ENCODE results near the gene ADAMTS12.

ADAMTS12 gene

GRCh38 chr5:33753704-33754103 lies 138.1 kb downstream of the ADAMTS12 start:
- no peak for DNase-seq

GRCh38 chr5:33748754-33749153 lies 143.0 kb downstream of the ADAMTS12 start:
- no peak for DNase-seq

- DNase-seq, result no peak
These were observed 146.6 kb downstream of the ADAMTS12 start for GRCh38 chr5:33745101-33745770.

- no peak for DNase-seq
These were observed 148.7 kb downstream of the ADAMTS12 start for GRCh38 chr5:33743099-33743498.

DNA sequence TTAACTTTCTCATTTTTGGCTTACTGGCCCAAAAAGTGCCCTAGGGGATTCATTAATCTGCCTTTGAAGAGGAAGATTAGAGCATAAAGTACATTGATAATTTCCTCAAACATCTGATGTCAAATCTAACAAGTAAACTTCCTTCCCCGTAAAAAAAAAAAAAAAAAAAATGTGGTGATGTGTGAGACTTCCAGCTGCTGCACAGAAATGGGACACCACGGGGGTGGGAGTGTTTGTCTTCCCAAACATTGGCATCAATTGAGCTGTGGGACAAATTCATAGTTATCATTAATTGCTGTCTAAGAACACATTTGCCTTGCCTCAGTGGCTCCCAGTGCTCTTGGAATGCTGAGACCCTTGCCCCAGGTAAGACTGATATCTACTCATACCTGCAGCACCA lies 149.6 kb downstream of the ADAMTS12 start:
- DNase-seq, result no peak

GRCh38 chr5:33738967-33739366 lies 152.8 kb downstream of the ADAMTS12 start:
- no peak for DNase-seq

DNA sequence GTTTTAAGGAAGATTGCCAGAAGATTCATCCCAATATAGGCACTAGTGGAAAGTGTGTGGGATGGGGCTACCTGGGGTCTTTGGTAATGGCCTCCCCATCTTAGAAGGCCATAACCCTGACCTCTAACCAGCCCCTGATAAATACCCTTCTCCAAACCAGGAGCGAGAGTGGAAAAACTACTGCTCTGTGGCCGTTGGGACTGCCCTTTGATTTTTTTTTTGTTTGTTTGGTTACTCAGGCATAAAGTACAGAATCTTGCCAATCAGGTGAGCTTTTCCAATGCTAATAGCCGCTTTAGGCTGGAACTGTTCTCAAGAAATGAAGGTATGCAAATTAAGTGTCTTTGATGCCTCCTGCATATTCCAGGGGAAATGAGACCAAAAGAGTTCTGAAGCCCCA lies 153.7 kb downstream of the ADAMTS12 start:
- DNase-seq, result no peak

GRCh38 chr5:33737697-33738096 lies 154.1 kb downstream of the ADAMTS12 start:
- no peak for DNase-seq

DNA sequence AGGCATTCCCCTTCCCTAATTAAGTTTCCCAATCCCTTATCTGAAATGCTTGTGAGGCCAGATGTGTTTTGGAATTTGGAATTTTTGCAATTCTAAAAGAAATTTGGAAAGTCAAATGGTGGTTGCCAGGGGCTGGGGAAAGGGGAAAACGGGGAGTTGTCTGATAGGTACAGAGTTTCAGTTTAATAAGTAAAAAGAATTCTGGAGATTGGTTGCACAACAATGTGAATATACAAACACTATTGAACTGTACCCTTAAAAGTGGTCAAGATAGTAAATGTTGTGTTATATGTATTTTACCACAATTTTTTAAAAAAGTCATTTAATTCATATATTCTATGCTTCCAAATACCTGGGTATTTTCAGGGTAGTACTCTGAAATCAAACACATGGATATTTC lies 154.5 kb downstream of the ADAMTS12 start:
- no peak for DNase-seq

DNA sequence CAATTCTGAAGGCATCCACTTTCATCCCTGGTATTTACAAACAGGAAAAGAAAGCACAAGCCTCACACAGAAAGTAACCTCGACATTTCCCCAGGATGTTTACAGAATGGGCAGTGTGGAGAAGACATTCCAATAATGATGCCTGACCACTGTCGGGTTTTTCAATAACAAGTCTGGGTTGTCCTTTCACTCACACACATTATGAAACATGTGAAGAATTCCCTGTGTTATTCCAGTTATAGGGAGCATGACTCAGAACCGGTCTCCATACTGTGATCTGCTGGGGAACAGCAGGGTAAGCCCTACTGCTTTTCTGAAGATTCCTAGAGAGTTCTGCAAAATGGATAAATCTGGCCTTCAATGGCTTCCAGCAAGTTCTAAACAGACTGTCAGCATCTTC lies 155.3 kb downstream of the ADAMTS12 start:
- DNase-seq, result no peak

DNA sequence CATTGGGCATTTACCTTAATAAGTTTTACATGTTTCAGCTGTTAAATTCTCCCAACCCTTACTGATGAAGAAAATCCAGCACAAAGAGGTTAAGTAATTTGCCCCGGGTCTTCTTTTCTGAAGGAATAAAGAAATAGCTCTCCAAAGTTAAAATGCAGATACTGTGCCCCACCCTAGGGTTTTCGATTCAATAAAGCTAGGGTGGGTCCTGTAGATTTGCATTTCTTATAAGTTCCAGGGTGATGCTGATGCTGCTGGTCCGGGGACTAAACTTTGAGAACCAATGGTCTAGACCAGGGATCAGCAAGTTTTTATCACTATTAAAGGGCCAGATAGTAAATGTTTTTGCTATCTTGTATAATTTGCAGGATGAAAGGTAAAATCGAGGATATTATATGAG lies 156.7 kb downstream of the ADAMTS12 start:
- DNase-seq, result no peak

DNA sequence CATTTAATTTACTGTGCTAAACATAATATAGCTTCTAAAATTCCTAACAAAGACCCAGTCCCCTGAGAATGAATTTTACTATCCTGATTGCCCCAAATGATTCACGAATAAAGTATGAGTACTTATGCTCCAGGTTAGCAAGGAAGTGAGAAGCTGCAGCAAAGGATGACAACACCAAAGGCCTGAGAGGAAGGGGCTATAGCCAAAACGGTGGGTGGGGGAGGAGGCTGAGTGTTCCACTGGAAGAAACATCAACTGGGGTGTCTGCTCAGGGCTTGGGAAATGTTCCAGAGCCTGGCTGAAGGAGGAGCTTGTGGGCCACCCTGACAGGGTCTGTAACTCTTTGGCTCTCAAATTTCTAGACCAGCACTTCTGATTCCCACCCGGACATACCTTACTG lies 157.3 kb downstream of the ADAMTS12 start:
- DNase-seq, result no peak

DNA sequence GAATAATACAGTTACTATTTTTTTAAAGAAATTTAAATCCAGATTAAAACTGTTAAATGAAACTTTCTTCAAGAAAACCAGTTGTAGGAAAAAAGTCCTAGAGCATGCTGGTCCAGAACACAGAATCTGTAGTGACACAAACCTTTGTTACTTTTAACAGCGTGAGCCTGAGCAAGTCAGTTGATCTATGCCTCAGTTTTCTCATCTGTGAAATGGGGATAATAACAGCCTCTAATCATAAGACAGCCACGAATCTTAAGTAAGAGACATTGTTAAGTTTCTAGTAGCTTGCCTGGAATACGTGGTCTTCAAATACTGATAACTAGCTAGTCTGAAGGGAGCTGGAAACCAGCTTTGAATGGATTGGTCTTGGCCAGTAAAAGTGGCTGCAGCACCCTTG lies 158.6 kb downstream of the ADAMTS12 start:
- no peak for DNase-seq

DNA sequence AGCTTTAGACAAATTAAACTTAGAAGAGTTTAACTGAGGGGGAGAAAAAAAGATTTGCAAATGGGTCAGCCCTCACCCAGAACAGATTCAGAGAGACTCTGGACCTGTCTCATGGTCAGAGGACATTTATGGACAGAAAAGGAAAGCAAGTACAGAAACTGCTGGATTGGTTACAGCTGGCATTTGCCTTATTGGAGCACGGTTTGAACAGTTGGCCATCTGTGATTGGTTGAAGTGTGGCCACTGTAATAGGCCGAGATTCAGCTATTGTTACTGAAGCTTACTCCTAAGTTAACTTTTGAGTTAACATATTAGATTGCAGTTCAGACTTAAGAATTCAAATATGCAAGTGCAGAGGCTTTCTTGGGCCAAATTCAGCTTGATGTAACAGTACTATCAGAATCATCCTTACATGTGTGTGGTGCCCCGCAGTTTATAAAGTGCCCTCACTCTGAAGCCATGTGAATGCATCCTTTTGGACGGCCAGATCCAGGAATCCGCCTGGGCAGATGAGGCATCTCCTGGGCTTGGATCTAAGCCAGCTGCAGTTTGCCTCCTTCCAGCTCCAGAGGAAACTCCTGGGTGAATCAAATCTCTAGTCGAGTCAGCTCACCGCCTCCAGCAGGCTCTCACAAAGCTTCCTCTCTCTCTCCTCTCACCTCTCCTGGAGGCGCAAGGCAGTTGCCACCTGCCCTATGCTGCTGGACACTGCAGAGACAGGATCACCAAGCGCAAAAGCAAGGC lies 165.2 kb downstream of the ADAMTS12 start:
- DNase-seq, result no peak

DNA sequence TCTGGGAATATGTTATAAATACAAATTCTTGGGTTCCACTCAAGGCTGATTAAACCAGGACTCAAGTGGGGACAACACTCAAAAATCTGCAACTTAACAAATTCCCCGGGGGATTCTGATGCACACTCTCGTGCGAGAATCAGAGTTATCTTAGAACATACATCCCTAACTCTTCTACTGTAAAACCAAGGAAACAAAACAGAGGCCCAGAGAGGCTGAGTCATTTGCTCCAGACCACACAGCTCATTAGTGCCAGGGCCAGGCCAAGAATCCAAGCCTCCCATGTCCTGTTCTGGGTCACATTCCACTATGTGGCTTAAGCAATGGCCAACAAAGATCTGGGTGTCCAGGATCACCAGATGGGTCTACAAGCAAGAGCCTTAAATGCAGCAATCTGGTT lies 166.0 kb downstream of the ADAMTS12 start:
- no peak for DNase-seq

DNA sequence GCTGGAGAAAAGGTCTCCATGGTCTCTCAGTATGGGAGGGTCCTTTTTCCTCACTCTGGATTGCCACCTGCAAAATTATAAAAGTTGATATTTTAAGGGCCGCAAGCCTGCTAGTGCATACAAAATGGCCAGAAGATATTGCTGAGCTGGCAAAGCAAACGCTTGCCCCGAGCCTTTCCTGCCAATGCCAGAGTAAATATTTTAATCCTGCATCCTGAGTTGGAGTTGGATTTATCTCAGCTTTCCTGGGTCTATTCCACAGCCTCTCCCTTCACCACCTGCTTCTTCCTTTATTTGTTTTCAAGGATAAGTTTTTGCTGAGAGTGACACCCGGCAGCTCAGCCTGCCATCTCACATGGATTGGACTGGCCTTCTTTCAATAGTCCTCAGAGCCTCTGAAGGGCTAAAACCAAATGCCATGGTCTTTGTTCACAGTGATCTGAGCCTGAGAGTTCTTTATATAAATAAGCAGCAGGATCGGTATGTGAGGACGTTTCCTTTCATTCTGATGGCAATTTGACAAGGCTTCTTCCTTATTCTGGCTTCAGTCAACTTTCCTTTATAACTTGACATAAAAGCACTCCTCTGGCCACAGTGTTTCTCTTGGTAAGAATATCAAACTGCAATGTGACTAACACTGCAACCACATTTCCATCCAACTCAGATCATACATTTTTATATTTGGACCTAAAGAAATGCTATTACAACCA lies 170.1 kb downstream of the ADAMTS12 start:
- no peak for DNase-seq

DNA sequence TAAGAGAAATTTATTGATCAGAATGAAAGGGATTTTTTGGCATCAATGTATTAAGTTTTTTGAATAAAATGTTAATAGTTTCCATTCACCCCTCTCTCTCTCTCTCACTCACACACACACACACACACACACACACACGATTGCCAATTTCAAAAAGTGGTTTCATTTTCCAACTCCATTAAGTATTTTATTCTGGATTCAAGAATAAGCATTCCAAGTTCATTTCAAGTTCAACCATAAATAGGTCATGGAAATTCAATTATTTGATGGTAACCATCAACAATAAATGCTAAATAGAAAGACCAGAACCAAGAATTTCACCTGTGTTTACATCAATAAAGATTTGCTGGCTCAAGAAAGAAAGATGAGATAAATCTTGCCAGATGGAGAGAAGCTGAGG lies 171.6 kb downstream of the ADAMTS12 start:
- DNase-seq, result no peak

DNA sequence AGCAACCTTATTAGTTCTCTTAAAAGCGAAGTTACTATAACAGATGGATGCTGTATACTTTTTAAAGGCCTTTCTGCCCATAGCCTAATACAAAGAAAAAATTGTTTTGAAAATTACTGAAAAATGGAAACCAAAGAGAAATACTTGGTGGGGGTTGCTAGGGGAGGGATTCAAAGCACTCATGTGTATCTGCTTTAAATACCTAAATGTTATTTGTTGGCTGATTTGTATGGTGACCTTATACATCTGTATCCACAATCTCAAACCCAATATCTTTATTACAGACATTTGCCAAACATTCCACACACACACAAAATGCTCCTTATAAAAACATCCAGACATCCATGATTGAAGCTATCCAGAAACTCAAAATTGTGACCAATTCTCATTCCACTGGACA lies 172.0 kb downstream of the ADAMTS12 start:
- no peak for DNase-seq

GRCh38 chr5:33715661-33716060 lies 176.1 kb downstream of the ADAMTS12 start:
- DNase-seq, result no peak

GRCh38 chr5:33713136-33713765 lies 178.5 kb downstream of the ADAMTS12 start:
- DNase-seq, result no peak

GRCh38 chr5:33712664-33713063 lies 179.1 kb downstream of the ADAMTS12 start:
- DNase-seq, result no peak

DNA sequence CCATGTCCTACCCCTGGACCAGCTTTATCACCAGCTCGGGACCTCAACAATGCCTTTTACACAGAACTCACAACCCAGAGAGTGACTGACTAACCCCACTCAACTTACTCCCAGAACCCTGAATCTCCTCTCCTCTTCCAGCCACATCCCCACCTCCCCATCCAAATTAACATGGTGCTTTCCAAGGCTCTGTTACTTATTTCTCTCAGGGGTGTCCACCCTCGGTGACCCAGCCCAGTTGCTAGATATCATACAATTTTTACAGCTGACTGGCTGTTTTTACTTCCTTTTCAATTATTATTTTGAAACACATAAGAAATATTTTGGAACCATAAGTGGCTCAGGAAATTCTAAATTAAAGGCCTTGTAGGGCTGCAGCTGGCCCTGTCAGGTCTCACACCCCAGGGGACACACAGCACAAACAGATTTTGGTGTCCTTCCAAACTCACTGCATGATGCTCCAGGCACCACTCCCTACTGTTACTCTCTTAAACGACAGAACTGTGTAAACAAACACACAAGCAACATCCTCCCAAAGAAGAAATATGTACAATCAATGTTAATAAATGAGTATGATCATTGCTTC lies 180.6 kb downstream of the ADAMTS12 start:
- DNase-seq, result no peak

GRCh38 chr5:33702867-33703266 lies 188.9 kb downstream of the ADAMTS12 start:
- DNase-seq, result no peak

Data from effector CD8-positive, alpha-beta T cell (primary cell).